IMR-90 (cell line): ENCODE data around the gene ME3.

Source experiments
- POLR2A ChIP-seq: IDR thresholded peaks from 2 replicates; pipeline ENCODE4 v1.6.1; 2012; ENCODE audit warnings: mild to moderate bottlenecking, low read depth, low read length
- RFX5 ChIP-seq: IDR thresholded peaks from 2 replicates; pipeline ENCODE4 v1.8.0; 2012; ENCODE audit warnings: low read depth, mild to moderate bottlenecking, low read length, moderate library complexity
- SMC3 ChIP-seq: fragments of 150-350 bp; IDR thresholded peaks from 2 replicates; pipeline ENCODE4 v1.6.1; 2016; ENCODE audit warnings: low read depth, mild to moderate bottlenecking, antibody characterized with exemption, low read length, moderate library complexity
- TF ChIP-seq, protein P1 (sequence below): conservative IDR thresholded peaks from 2 replicates; pipeline ENCODE4 v1.5.1; 2012; ENCODE audit warnings: mild to moderate bottlenecking, low read depth, low read length, improper control_type of control experiment

DNA sequence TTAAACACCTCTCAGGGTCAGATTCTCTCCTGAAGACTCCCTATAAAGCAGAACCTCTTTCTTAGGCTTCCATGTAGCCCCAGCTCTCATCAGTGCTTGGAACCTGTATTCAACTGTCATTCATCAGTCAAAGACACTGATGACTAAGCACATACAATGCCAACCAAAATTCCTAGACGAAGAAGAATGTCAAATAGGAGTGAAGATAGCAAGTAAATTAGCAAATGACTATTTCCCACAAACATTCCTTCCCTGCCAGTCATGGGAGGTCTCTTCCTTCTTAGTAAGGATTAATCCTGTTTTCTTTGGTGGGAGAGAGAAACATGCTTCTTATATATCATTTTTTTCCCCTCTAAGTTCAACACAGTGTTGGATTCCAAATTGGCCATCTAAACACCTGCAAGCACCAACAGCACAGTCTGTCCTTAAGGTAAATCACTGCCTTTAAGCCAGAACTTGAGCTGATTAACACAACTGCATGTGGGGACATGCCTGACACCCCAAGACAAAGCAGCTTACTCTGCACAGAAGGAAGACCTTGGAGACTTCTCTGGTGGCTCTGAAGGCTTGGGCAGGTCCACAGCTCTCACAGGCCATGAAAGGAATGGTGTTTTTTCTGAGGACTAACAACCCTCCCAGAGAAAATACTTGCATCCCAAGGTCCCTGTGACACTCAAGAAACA lies 47.5 kb upstream of the ME3 start:
- no peak for TF ChIP-seq RFX5
- TF ChIP-seq, protein P1, sequence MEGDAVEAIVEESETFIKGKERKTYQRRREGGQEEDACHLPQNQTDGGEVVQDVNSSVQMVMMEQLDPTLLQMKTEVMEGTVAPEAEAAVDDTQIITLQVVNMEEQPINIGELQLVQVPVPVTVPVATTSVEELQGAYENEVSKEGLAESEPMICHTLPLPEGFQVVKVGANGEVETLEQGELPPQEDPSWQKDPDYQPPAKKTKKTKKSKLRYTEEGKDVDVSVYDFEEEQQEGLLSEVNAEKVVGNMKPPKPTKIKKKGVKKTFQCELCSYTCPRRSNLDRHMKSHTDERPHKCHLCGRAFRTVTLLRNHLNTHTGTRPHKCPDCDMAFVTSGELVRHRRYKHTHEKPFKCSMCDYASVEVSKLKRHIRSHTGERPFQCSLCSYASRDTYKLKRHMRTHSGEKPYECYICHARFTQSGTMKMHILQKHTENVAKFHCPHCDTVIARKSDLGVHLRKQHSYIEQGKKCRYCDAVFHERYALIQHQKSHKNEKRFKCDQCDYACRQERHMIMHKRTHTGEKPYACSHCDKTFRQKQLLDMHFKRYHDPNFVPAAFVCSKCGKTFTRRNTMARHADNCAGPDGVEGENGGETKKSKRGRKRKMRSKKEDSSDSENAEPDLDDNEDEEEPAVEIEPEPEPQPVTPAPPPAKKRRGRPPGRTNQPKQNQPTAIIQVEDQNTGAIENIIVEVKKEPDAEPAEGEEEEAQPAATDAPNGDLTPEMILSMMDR: no peak
- TF ChIP-seq POLR2A: no peak
- no peak for TF ChIP-seq SMC3
